Uterus (tissue), 4 donors: Measurements from ENCODE around the gene ANKFN1. TPM values are rescaled to one million over a fixed set of nuclear protein-coding genes. Genes with fewer than 3 reads are reported as not detected.
"Not testable (repeated sequence)": the region's sequence is repeated elsewhere in the genome, so short reads cannot be mapped to it uniquely, and the experiment has no call there.

Experiments
- DNase-seq, 2 donors: peaks; one replicate each; pipeline ENCODE4 v3.0.0-alpha.2; 2019 to 2020
- H3K27ac ChIP-seq, 2 donors: fragments of 200-600 bp; sonication (generic); 1 replicate in 1 of 2; 2 replicates in 1 of 2; pipeline ENCODE4 v1.5.1; 2016 to 2018
- H3K27me3 ChIP-seq, 2 donors: fragments of 200-600 bp; sonication (generic); one replicate each; pipeline ENCODE4 v1.5.1; 2018 to 2019; ENCODE audit warnings: control low read depth in 1 of 2
- H3K36me3 ChIP-seq, 2 donors: fragments of 200-600 bp; sonication (generic); one replicate each; pipeline ENCODE4 v1.5.1; 2019; ENCODE audit warnings: control low read depth in 1 of 2
- H3K4me1 ChIP-seq, 2 donors: fragments of 200-600 bp; sonication (generic); one replicate each; pipeline ENCODE4 v1.5.1; 2018 to 2019; ENCODE audit warnings: control low read depth in 1 of 2
- H3K4me3 ChIP-seq, 2 donors: fragments of 200-600 bp; sonication (generic); 1 replicate in 1 of 2; 2 replicates in 1 of 2; pipeline ENCODE4 v1.5.1; 2018 to 2019; ENCODE audit warnings: mild to moderate bottlenecking in 1 of 2
- H3K9me3 ChIP-seq, 2 donors: fragments of 200-600 bp; sonication (generic); one replicate each; pipeline ENCODE4 v1.5.1; 2019; ENCODE audit warnings: control low read depth in 1 of 2
- CTCF ChIP-seq, 4 experiments: fragments of 200-600 bp in 2 of 4; fragments of 450-650 bp in 2 of 4; sonication (generic) in 2 of 4; IDR thresholded peaks; one replicate each; pipeline ENCODE4 v1.5.1; 2016 to 2019; ENCODE audit warnings: antibody characterized with exemption in 4 of 4, mild to moderate bottlenecking in 2 of 4, moderate library complexity in 1 of 4
- POLR2A ChIP-seq, 2 donors: fragments of 450-650 bp; IDR thresholded peaks; one replicate each; pipeline ENCODE4 v1.6.1; 2016; ENCODE audit warnings: antibody characterized with exemption in 2 of 2, mild to moderate bottlenecking in 1 of 2, moderate library complexity in 1 of 2
- intact Hi-C: fragments of 100-400 bp; cut with DNase I; formaldehyde crosslinking; loops from one replicate; pipeline ENCODE4 v1.15.1; 2023; ENCODE audit warnings: low total_unique reads
- total RNA-seq, 4 donors: library from RNA; depleted of rRNA in 3 of 4; stranded (reverse); fragments of >200 nt in 3 of 4; gene quantifications; one replicate each; pipeline versions ENCODE4 v1.1.0 to v1.2.4, GENCODE V29; 2014 to 2023
- donor health status: DM: yes; HTN: yes; CAD: no.

ANKFN1 gene
- total RNA-seq, 4 donors from 2014 or later = 0.27 to 2.6 TPM; not detected in 2

DNA sequence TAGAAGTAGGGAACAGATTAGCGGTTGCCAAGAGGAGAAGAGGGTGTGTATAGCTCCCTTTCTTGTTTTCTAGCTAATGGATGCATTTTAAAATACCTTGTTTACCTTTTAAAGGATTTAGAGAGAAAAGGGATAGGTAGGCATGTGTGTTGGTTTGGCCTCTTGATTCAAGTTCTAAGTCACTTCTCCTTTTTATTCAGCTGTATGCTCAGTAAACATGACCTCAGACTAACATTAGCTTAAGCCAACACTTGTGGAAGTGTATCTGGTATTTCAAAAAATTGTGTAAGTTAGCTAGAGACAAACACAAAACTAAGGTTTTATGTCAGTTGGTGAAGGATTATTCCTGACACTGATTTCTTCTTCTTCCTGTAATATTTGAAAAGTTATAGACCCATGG, 236.1 kb downstream of the ANKFN1 start:
- no peak for DNase-seq
- H3K9me3 ChIP-seq = no peaks in the 10 kb centered on the region
- no peaks in the 10 kb centered on the region for H3K27me3 ChIP-seq
- H3K4me3 ChIP-seq = no peak overlapping the region
- H3K36me3 ChIP-seq = no peaks in the 10 kb centered on the region
- no peaks in the 10 kb centered on the region for H3K4me1 ChIP-seq
- TF ChIP-seq POLR2A (IDR thresholded peaks at IDR 0.05) (no peak), CTCF (IDR thresholded peaks at IDR 0.05) (no peak)
- intact Hi-C loops = no loop called here
- no peak overlapping the region for H3K27ac ChIP-seq

DNA sequence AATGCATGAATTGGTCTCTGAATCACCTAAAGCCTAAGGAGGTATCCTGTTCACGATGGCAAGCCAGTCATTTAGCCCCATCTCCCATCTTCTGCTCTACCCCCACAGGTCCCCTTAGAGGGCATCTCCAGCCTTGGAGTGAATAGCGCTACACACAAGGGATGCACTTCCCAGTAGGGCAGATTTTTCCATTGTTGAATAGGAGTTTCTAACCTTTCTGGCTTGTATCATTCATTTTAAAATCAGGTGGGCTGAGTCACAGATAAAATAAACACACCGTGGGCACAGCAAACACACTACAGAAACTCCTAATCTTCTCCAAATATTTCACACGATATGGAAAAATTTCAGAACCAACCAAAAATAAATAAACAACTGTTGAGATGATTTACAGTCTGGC, 239.0 kb downstream of the ANKFN1 start:
- TF ChIP-seq POLR2A (IDR thresholded peaks at IDR 0.05) (no peak), CTCF (IDR thresholded peaks at IDR 0.05) (no peak)
- no peaks in the 10 kb centered on the region for H3K36me3 ChIP-seq
- intact Hi-C loops = no loop called here
- H3K27me3 ChIP-seq = no peaks in the 10 kb centered on the region
- no peak for DNase-seq
- H3K4me3 ChIP-seq = no peak overlapping the region
- no peaks in the 10 kb centered on the region for H3K9me3 ChIP-seq
- no peaks in the 10 kb centered on the region for H3K4me1 ChIP-seq
- H3K27ac ChIP-seq = no peak overlapping the region

DNA sequence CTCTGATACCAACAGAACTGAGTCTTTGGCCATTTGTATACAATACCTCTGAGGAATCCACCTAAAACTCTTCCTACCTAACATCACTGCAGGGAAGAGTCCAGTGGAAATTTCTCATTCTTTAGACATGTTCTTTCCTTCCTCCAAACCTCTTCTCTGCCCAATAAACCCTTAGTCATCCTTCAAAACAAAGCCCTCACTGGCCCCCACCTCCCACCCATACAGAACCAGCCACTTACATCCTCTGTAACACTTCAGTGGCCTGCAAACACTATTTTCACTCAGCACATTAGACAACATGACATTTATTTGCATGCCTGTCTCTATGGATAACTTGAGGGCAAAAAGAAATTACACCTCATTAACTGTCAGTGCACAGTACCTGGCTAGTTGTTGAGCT, 239.9 kb downstream of the ANKFN1 start:
- no peak overlapping the region for H3K27ac ChIP-seq
- no peaks in the 10 kb centered on the region for H3K27me3 ChIP-seq
- no peak for TF ChIP-seq POLR2A (IDR thresholded peaks at IDR 0.05)
- no peak for TF ChIP-seq CTCF (IDR thresholded peaks at IDR 0.05)
- H3K4me1 ChIP-seq = no peaks in the 10 kb centered on the region
- intact Hi-C loops = no loop called here
- no peaks in the 10 kb centered on the region for H3K9me3 ChIP-seq
- DNase-seq = no peak
- H3K4me3 ChIP-seq = no peak overlapping the region
- no peaks in the 10 kb centered on the region for H3K36me3 ChIP-seq

GRCh38 chr17:56395787-56396186, 242.5 kb downstream of the ANKFN1 start:
- Histone ChIP-seq H3K9me3 (no peaks in the 10 kb centered on the region), H3K4me1 (no peaks in the 10 kb centered on the region), H3K27ac (no peak overlapping the region), H3K4me3 (no peak overlapping the region), H3K27me3 (no peaks in the 10 kb centered on the region), H3K36me3 (no peaks in the 10 kb centered on the region)
- intact Hi-C loops = no loop called here
- TF ChIP-seq CTCF (IDR thresholded peaks at IDR 0.05) (no peak), POLR2A (IDR thresholded peaks at IDR 0.05) (no peak)
- no peak for DNase-seq

DNA sequence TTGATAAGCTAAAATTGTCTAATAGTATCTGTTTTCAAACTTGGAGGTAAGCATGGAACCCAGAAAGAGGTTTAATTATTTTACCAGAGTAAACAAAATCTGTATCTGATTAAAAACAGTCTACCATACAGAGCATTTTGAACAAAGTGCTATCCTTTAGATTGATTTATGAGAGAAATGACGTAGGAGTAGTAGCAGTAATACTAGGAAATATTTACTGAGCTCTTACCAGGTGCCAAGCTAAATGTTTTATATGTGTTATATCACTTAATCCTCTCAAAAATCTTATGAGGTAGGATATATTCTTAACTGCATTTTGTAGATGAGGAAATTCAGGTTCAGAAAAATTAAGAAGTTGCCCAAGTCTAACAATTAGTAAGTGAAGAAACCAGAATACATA, 253.8 kb downstream of the ANKFN1 start:
- Histone ChIP-seq H3K27me3 (no peaks in the 10 kb centered on the region), H3K36me3 (no peaks in the 10 kb centered on the region)
- intact Hi-C loops = no loop called here

GRCh38 chr17:56412356-56412755, 259.1 kb downstream of the ANKFN1 start:
- H3K27me3 ChIP-seq, H3K4me3 ChIP-seq, H3K36me3 ChIP-seq, H3K4me1 ChIP-seq, intact Hi-C loops, DNase-seq, H3K27ac ChIP-seq, H3K9me3 ChIP-seq: not testable (repeated sequence)

More for the DNA sequence above, 253.8 kb downstream of the ANKFN1 start:
- TF ChIP-seq POLR2A (IDR thresholded peaks at IDR 0.05) (no peak), CTCF (IDR thresholded peaks at IDR 0.05) (no peak)
- DNase-seq = no peak
- H3K27ac ChIP-seq = no peak overlapping the region
- no peak overlapping the region for H3K4me3 ChIP-seq
- H3K9me3 ChIP-seq = no peaks in the 10 kb centered on the region
- no peaks in the 10 kb centered on the region for H3K4me1 ChIP-seq
